Stimulated activated CD4-positive, alpha-beta T cell treated with anti-CD3 and anti-CD28 coated beads, Interleukin-15, amount 100 ng/mL, for 24 hours (primary cell): ENCODE results near the gene RIT2.

Source experiments
- DNase-seq: peaks from one replicate; pipeline ENCODE4 v3.0.0-alpha.2; 2020

The RIT2 gene

DNA sequence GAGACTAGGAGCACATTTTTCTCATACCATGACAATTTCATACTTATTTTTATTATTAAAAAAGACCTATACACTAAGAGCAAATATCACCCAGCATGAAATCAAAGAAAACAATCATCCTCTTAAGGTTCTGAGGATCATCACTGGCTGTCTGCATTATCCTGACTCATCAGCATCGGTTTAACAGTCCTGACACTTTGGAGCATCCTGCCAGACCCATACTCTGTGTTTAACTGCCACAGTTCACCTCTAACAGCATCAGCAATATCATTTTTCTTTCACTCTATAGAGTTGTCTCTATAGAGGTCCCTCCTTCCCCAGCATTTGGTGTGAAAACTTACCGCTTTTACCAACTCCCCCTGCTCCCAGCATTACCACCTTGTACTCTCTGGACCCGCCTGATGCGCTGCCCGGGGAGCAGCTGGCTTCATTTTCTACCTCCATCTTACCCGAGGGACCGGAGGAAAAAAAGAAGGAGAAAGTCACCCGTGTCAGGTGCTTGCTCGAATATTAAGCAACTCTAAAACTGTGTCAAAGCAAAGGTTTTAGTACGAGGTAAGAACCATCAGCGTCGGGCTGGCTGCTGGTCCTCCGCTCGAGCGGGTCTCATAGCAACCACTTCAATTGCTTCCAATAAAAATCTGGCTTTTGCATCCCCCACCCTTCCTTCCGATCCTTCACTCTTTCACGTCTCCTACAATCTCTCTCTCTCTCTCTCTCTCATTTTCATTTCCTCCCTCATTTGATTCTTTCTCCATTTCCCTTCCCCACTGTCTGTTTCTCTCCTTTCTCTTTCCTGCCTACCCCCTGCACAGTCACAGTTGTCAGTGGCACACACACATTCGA lies at the start of gene RIT2:
Gene RIT2 (minus strand): TSS at position 610 of the 846 bp plus-strand sequence.
- DNase-seq = no peak

DNA sequence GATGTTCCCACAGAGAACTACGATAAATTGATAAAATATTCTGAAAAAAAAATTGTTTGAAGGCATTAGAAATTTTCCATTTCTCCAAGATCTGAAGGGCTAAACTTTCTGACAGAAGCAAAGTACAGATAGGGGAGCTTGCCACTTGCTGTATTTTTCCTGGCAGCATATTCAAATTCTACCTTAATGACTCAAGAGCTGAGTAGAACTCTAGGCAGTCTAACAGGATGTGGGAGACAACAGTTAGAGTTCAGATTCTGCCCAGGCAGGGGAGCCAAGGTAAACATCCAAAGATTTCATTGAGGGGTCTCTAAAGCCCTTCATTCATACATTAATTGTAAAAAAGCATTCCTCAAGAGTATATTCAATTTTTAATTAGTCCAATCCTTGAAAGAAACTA lies 46.0 kb upstream of the RIT2 start:
- no peak for DNase-seq

GRCh38 chr18:43160509-43160908 lies 45.0 kb upstream of the RIT2 start:
- no peak for DNase-seq

- no peak for DNase-seq
Measured at GRCh38 chr18:43159926-43160325, 44.4 kb upstream of the RIT2 start.

GRCh38 chr18:43159086-43159770 lies 43.7 kb upstream of the RIT2 start:
- no peak for DNase-seq

- no peak for DNase-seq
Measured at GRCh38 chr18:43158381-43158780, 42.9 kb upstream of the RIT2 start.

DNA sequence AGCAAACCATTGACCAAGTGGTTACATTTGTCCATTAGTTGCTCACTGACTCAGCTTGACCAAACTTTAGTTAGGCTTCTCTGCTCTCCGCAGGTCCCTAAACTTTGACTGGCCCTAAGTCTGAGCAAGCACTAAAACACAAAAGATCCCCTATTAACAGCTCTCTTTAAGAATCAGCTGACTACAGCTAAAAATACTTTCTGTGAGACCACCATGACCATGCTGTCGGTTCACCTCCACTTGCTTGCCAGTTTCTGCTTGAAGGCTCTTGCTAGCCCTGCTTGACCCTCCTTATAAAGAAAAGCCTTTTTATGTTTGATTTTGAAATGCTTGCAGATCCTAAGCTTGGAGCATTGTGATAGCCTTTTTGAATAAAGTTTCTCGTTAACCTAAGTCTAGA lies 40.4 kb upstream of the RIT2 start:
- DNase-seq = no peak

GRCh38 chr18:43148231-43148630 lies 32.7 kb upstream of the RIT2 start:
- no peak for DNase-seq

DNA sequence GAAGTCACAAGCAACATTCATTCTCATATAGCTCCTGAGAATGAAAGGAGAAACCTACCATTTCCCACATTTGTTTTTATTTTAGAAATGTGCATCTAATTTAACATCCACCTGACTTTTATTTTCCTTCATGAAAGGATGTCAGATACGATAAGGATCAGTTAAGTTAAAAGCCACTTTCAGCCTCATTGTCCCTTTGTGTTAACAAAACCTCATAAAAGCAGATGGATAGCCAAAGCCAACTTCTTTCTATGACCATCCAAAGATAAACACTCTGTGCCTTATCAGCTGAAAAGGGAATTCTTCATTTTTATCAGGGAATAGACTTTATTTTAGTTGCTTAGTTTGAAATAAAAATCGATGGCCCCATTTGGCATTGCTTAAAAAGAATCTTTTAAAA lies 25.7 kb upstream of the RIT2 start:
- no peak for DNase-seq

GRCh38 chr18:43139288-43139946 lies 23.9 kb upstream of the RIT2 start:
- no peak for DNase-seq

DNA sequence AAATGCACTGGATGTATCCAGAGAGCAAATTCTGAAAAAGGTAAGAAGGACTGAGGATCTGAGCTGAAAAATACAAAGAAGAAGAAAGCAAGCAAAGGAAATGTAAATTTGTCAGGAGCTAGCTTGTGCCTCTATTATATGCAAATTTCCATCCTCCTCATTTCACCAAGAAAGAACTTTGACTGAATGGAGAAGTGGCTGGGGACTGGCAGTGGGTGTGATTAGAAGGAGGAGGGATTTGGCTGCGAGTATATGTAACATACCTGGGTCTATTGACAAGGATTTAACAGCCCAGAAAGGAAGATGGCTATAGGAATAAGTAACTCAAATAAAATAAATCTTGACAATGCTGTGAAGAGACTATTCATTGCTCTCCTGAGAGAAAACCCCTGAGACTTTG lies 19.4 kb upstream of the RIT2 start:
- no peak for DNase-seq

GRCh38 chr18:43130716-43131260 lies 15.3 kb upstream of the RIT2 start:
- DNase-seq = no peak

DNA sequence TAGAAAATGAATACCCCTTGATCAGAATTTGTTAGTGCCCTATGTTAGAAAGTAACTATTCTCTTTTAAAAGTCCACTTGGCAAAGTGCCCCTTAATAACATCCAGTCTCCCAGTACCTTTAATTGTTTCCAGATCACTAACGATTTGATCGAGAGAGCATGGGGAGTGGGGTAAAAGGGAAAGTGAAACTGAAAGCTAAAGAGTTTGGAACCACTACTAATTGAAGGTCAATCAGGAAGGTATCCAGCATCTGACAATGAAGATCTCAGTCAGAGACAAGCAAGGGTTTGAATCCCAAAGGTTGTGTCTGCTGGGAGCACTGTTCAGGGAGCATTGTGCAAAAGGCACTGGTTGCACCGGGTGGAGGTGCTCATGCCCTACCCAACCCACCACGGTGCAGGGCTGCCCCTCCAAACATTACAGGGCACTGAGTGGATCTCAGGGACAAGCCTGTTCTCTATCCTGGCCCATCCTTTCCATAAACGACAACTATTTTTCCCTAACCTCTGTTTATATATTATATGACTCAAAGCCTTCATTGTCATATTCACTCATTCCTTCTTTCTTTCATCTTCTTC lies 14.6 kb upstream of the RIT2 start:
- DNase-seq = no peak

- no peak for DNase-seq
Measured at GRCh38 chr18:43125471-43125870, 10.0 kb upstream of the RIT2 start.

DNA sequence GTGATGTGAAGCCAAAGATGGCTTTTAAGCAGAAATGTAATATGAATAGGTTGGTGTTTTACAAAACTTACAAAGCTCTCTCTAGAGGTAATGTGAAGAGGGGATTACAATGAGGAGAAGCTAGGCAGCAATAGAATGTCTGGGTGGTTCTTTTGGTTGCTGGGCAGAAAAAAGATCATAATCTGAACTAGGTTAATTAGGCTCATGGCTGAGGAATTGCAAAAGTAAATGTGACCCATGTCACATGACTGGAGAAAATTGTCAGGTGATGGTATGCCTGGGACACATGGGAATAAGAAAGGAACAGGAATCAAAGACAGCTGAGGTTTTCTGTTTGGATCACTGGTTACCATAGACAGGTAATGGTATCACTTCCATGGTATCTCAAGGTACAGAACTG lies 7.5 kb upstream of the RIT2 start:
- no peak for DNase-seq

DNA sequence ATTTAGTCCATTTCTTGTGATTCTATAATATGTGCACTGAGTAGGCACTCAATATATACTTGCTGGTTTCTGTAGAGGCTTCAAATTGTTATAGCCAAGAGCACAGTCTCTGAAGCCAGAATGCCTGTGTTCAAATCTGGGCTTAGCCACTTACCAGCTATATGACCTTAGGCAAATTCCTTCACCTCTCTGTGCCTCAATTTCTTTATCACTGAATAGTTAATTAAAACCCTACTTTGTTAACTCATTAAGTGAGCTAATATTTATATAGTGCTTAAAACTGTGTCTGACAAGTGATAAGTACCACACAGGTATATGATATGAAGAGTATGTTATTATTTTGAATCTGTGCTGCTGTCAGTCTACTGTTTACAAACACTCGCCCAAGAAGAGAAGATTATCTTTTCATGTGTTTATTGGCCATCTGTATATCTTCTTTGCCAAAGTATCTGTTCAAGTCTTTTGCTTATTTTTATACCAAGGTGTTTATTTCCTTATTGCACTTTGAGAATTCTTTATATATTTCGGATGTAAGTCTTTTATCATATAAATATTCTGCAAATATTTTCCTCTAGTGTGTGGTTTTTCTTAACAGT lies 1.3 kb upstream of the RIT2 start:
- DNase-seq = no peak

DNA sequence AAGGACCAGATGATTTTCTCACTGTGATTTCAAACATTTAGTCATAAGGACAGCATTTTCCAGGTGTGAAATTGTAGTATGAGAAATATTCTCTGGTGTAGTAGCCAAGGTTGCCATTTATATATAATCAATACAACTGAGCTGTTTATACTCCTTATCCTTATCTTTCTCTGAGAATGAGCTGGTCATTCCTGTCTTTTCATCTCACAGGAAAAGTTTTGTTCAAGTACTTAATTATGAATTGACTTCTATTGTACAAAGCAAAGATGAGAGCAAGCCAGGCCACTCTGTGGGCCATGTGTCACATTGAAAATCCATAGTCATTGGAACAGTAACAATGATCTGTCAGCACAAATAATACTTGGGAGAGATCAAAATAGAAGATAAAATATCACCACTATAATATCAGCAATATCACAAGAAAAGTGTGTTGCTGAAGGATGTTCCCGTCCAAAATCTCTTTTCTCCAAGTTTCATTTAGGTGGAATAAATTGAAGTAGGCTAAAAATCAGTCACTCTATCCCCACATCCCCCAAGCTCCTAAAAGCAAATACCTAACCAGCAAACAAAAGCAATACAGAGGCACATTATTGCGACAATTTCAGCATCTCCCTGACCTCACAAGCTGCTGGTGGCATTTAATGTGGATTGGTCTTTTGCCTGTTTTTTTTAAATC lies 2.1 kb downstream of the RIT2 start:
- DNase-seq = no peak

DNA sequence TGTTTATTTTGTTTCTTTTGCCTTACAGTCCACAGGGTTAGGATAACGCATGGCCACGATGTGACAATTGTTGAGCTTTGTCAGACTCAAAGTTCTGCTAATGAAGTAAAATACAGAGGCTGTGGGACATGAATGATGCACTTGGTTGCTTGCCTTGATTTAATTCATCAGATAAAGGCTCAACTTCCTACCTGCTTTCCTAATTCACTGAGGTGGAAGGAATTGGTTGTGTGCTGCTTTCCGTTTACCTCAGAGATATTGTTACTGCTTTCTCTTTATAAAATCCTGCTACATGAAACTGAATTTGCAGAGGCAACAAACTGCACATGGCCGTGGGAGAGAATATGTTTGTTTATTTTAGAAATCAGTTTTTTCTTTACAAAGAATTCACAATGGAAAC lies 6.6 kb downstream of the RIT2 start:
- DNase-seq = no peak

GRCh38 chr18:43108469-43108868 lies 7.0 kb downstream of the RIT2 start:
- no peak for DNase-seq

DNA sequence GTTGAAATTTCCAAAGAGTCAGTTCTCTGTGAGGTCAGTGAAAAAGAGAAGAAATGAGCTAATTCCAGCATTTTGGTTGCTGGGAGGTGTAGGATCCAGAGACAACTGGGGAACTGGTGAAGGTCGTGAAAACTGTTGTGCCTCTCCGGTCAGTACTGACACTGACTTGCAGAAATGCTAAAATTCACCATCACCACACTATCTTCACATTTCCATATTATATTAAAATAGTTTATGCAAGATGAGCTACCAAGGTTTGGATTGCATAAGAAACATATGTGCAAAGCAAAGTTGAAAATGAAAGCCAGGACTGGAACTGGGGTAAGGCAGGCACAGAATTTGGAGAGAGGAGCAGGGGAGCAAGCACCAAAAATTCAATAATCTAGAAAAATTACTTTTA lies 21.8 kb downstream of the RIT2 start:
- DNase-seq = no peak

DNA sequence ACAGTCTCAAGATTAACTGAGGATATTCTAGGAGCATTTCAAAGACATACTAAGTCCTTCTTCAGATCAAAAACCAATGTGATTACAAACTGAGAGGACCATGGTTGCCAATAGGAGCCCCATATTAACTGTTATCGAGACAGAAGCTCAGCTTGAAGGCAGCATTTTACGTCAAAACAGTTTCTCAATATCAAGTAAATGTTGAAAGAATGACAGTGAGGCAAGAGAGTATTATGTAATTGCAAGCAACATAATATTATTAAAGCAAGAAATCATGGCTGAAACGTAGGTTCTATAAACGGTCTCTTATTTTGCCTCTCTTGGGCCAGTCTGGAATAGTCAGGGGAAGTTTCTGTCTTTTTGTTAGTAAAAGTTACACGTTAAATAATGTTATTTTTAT lies 22.9 kb downstream of the RIT2 start:
- DNase-seq = no peak

- DNase-seq = no peak
Measured at GRCh38 chr18:43081396-43081795, 34.1 kb downstream of the RIT2 start.
